Measurements from ENCODE around the gene MAP1LC3B2.

MAP1LC3B2 gene

GRCh38 chr12:116597886-116598285 lies 38.7 kb downstream of the MAP1LC3B2 start:
- no peak for DNase-seq

GRCh38 chr12:116598311-116599284 lies 39.4 kb downstream of the MAP1LC3B2 start:
- DNase-seq, result no peak

- DNase-seq, result peak; percentile 61 to 68
These were observed 40.3 kb downstream of the MAP1LC3B2 start for GRCh38 chr12:116599285-116600136.

GRCh38 chr12:116600959-116601918 lies 42.1 kb downstream of the MAP1LC3B2 start:
- peak; percentile 19 to 48 for DNase-seq

GRCh38 chr12:116601933-116602810 lies 43.0 kb downstream of the MAP1LC3B2 start:
- DNase-seq, result peak; percentile 5 to 18

GRCh38 chr12:116603546-116604177 lies 44.5 kb downstream of the MAP1LC3B2 start:
- DNase-seq, result no peak

GRCh38 chr12:116604178-116604895 lies 45.2 kb downstream of the MAP1LC3B2 start:
- no peak for DNase-seq

GRCh38 chr12:116604951-116605641 lies 45.9 kb downstream of the MAP1LC3B2 start:
- no peak for DNase-seq

- no peak for DNase-seq
These were observed 47.2 kb downstream of the MAP1LC3B2 start for GRCh38 chr12:116606397-116606796.

GRCh38 chr12:116607039-116607438 lies 47.9 kb downstream of the MAP1LC3B2 start:
- no peak for DNase-seq

- peak in 1 of 2 donors; percentile 19 for DNase-seq
These were observed 50.3 kb downstream of the MAP1LC3B2 start for GRCh38 chr12:116609319-116610114.

GRCh38 chr12:116610971-116611541 lies 51.9 kb downstream of the MAP1LC3B2 start:
- peak in 1 of 2 donors; percentile 31 for DNase-seq

GRCh38 chr12:116612436-116612835 lies 53.3 kb downstream of the MAP1LC3B2 start:
- DNase-seq, result no peak

- DNase-seq, result no peak
These were observed 54.1 kb downstream of the MAP1LC3B2 start for GRCh38 chr12:116613256-116613655.

GRCh38 chr12:116614194-116614915 lies 55.2 kb downstream of the MAP1LC3B2 start:
- no peak for DNase-seq

- no peak for DNase-seq
These were observed 56.1 kb downstream of the MAP1LC3B2 start for GRCh38 chr12:116615141-116615861.
